ENCODE data around the gene SERPINA1.

Gene SERPINA1

DNA sequence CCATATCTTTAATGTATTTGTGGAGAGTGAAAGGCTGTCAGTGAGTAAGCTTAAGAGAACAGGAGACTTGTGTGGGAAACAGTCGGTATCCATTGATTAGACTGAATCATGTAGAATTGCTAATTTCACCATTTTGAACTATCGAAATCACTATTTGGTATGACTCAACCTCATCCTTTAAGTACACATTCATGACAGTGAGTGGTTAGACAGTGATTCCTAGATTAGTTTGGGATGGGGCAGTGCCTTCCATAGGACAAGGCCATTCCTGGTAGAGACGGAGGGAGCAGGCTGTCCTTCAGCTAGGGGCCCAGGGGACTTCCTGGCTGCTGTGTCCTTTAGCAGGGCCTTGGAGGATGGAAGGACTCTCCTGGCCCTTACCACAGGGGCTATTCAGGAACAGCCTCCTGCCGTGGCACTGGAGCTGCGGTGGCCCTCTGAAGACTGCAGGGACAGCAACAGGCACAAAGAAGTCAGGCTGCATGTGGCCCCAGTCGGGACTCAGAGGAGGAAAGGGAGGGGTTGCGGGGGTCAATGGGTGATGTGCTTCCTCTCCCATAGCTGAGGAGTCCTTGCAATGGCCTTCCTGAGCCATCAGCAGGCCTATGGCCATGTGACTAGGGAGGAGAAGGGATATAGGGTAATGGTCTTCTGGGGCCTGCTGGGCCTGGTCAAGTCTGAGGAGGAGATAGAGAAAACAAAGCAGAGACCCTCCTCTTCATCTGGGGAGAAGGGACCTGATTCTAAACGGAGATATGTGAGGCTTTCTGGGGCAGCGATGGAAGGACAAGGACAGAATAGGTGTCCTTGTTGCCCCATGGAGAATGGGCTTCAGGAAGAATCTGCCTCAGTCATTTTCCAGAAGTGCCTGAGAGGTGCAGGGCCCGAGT is 11.2 kb downstream of the SERPINA1 start:
- TF ChIP-seq TAF1 (IDR thresholded peaks at IDR 0.05; ENCODE audit: borderline replicate concordance, insufficient read depth, low read length) (no peak), FOXP2 (optimal IDR thresholded peaks at IDR 0.05; ENCODE audit: borderline replicate concordance, extremely low read depth, extremely low read length, insufficient read depth) (no peak), SIN3A (IDR thresholded peaks at IDR 0.05; ENCODE audit: borderline replicate concordance, insufficient read depth, low read length) (no peak), POLR2AphosphoS5 (IDR thresholded peaks at IDR 0.05; ENCODE audit: low read depth, low read length) (no peak)
- TF ChIP-seq, protein P1, sequence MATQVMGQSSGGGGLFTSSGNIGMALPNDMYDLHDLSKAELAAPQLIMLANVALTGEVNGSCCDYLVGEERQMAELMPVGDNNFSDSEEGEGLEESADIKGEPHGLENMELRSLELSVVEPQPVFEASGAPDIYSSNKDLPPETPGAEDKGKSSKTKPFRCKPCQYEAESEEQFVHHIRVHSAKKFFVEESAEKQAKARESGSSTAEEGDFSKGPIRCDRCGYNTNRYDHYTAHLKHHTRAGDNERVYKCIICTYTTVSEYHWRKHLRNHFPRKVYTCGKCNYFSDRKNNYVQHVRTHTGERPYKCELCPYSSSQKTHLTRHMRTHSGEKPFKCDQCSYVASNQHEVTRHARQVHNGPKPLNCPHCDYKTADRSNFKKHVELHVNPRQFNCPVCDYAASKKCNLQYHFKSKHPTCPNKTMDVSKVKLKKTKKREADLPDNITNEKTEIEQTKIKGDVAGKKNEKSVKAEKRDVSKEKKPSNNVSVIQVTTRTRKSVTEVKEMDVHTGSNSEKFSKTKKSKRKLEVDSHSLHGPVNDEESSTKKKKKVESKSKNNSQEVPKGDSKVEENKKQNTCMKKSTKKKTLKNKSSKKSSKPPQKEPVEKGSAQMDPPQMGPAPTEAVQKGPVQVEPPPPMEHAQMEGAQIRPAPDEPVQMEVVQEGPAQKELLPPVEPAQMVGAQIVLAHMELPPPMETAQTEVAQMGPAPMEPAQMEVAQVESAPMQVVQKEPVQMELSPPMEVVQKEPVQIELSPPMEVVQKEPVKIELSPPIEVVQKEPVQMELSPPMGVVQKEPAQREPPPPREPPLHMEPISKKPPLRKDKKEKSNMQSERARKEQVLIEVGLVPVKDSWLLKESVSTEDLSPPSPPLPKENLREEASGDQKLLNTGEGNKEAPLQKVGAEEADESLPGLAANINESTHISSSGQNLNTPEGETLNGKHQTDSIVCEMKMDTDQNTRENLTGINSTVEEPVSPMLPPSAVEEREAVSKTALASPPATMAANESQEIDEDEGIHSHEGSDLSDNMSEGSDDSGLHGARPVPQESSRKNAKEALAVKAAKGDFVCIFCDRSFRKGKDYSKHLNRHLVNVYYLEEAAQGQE (IDR thresholded peaks at IDR 0.05; ENCODE audit: insufficient read depth in 1 of 2, low read depth in 2 of 2, low read length in 2 of 2) = no peak

DNA sequence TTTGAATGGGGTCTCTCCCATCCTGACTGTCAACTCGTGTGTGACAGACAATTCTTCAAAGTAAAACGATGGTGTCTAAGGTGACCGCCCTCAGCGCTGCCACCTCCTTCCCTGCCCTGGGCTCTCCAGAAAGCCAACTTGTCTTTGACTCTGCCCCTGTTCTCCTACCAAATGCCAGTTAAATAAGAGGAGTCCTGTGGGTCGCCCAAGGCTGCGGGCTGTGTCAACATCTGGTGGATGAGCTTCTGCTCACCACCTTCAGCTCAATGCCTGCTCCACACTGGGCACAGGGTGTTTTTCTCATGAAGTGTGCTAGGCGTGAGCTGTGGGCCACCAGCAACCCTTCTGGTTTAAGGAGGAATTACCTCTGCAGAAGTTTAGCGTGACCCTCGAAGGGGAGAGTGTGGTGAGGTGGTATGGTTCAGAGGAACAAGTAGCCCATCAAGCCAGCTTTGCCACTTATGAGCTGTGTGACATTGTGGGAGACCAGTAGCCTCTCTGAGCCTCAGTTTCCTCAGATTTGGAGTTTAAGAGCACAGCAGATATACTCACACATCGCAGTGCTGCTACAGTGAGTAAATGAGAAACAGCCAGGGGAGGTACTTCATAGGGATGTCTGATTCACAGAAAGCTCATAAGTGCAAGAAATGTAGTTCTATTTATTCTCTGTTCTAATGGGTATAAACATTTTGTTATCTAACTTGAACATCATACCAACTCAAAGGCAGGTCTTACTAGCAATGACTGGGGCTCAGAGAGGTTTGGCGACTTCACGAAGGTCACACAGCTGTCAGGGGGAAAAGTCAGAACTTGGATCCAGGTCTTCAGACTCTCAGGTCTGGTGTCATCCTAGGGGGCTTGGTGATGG is 12.1 kb downstream of the SERPINA1 start:
- TF ChIP-seq, protein P1 (IDR thresholded peaks at IDR 0.05; ENCODE audit: insufficient read depth in 1 of 2, low read depth in 2 of 2, low read length in 2 of 2) = no peak
- TF ChIP-seq TAF1 (IDR thresholded peaks at IDR 0.05; ENCODE audit: borderline replicate concordance, insufficient read depth, low read length) (no peak), FOXP2 (optimal IDR thresholded peaks at IDR 0.05; ENCODE audit: borderline replicate concordance, extremely low read depth, extremely low read length, insufficient read depth) (no peak), SIN3A (IDR thresholded peaks at IDR 0.05; ENCODE audit: borderline replicate concordance, insufficient read depth, low read length) (no peak), POLR2AphosphoS5 (IDR thresholded peaks at IDR 0.05; ENCODE audit: low read depth, low read length) (no peak)

DNA sequence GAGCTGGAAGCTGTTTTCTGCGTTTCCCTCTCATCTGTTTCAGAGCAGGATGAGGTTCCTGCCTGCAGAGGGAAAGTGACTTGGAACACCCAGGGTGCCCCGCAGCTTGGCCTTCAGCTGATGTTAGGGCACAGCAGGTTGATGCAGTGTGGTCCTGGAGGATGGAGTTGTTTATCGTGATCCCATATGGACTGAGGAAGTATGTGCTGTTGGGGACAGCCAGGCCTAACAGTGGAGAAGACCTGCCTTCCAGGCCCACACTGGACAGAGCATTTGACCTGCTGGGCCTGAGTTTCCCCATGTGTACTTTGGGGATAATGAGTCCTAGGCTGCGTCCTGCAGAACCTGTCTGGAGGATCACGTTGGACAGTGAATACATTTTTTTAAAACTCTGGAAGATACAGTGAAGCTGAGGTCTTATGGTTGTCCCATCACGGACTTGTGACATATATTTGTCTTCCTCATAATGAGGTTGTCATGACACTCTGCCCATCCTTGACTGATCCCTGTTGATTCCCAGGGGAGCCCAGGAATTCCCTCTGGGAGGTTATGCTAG is 12.8 kb downstream of the SERPINA1 start:
- no peak for TF ChIP-seq SIN3A (IDR thresholded peaks at IDR 0.05; ENCODE audit: borderline replicate concordance, insufficient read depth, low read length)
- no peak for TF ChIP-seq POLR2AphosphoS5 (IDR thresholded peaks at IDR 0.05; ENCODE audit: low read depth, low read length)
- TF ChIP-seq TAF1 (IDR thresholded peaks at IDR 0.05; ENCODE audit: borderline replicate concordance, insufficient read depth, low read length) = no peak
- no peak for TF ChIP-seq FOXP2 (optimal IDR thresholded peaks at IDR 0.05; ENCODE audit: borderline replicate concordance, extremely low read depth, extremely low read length, insufficient read depth)
- TF ChIP-seq, protein P1 (IDR thresholded peaks at IDR 0.05; ENCODE audit: insufficient read depth in 1 of 2, low read depth in 2 of 2, low read length in 2 of 2) = no peak

DNA sequence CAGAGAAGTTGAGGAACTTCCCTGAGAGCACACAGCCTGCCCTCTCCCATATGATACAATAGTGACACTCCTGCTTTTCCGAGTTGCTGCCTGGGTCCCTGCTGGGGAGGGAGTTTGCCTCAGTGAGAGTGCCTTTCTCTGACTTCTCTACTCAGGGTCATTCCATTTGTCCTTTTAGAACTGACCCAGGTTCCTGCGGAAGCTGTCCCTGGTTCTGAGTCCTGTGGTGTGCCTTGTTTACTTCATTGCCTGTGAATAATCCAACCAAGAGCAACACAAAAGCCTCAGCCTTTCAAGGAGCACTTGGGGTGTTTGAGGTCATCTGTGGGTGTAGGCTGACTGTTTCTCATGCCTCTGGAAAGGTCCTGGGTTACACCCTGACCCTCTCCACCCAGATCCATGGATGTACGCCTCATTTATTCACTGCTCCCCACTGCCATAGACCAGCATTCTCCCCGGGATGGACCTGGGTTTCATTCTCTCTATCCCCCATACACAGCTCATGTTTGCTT is 13.6 kb downstream of the SERPINA1 start:
- no peak for TF ChIP-seq POLR2AphosphoS5 (IDR thresholded peaks at IDR 0.05; ENCODE audit: low read depth, low read length)
- no peak for TF ChIP-seq FOXP2 (optimal IDR thresholded peaks at IDR 0.05; ENCODE audit: borderline replicate concordance, extremely low read depth, extremely low read length, insufficient read depth)
- TF ChIP-seq, protein P1 (IDR thresholded peaks at IDR 0.05; ENCODE audit: insufficient read depth in 1 of 2, low read depth in 2 of 2, low read length in 2 of 2) = no peak
- TF ChIP-seq TAF1 (IDR thresholded peaks at IDR 0.05; ENCODE audit: borderline replicate concordance, insufficient read depth, low read length) = no peak
- no peak for TF ChIP-seq SIN3A (IDR thresholded peaks at IDR 0.05; ENCODE audit: borderline replicate concordance, insufficient read depth, low read length)

Data from PFSK-1 (cell line).